Stimulated activated CD4-positive, alpha-beta T cell treated with anti-CD3 and anti-CD28 coated beads, Interleukin-2, amount 100 ng/mL, for 48 hours (primary cell): Measurements from ENCODE around the gene RALGPS1.
"Not testable (repeated sequence)": the region's sequence is repeated elsewhere in the genome, so short reads cannot be mapped to it uniquely, and the experiment has no call there.

ENCODE experiments used
- DNase-seq, 2 donors: peaks; one replicate each; pipeline ENCODE4 v3.0.0-alpha.2; 2020

Gene RALGPS1

GRCh38 chr9:126989847-126990842, 75.6 kb downstream of the RALGPS1 start:
- DNase-seq, result no peak

DNA sequence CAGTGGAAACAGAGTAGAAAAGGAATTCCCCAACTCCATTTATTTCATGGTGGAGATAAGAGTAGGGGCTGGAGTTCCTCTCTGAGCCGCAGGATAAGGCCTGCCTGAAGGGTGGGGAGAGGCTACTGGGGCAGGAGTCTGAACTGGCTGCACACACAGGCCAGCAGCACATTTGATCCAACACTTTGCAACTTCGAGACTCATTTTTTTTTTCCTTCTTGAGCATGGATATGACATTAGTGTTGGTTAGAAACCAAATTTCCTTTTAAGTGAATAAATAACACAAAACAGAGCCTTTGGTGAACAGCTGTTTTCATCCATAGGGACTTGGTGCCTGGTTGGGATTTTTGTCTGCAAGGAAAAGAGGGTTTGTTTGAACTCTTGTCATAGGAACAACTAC, 76.6 kb downstream of the RALGPS1 start:
- DNase-seq, result no peak

- DNase-seq, result no peak
Observed at GRCh38 chr9:126992427-126992826, 77.8 kb downstream of the RALGPS1 start.

- no peak for DNase-seq
Observed at GRCh38 chr9:126999315-127000068, 84.9 kb downstream of the RALGPS1 start.

DNA sequence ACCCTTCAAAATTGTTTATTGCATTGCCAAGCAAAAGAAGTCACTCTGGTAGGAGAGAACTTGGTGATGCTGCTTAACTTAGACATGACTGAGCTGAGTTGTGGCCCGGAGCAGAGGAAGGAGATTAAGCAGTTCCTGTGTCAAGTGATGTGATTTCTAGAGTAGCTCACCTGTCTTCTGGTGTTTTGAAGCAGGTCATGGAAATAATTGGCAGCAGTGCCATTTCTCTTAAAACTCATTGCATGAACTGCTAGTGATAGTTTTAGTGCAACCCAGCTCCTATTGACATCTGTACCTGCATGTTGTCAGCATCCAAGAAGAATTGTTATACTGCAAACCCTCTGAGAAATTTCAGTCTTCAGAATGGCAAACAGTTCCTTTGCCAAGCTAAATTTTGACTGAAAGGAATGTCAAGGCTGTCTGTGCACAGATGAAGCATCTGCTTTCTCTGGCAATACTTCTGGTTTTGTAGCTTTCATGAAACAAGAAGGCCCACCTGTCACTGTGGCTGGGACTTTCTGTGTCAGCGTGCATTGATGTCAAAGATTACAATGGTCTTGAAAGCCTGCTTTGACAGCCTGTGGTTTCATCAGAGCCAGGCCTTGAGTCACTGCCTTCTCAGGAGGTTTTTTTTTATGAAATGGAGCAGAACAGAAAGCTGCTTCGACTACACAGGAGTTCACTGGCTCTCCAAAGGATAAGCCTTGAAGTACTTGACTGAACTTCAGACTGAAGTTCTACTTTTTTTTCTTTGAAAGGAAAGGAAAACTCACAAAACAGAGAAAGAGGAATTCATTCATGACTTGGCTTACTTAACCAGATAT, 90.6 kb downstream of the RALGPS1 start:
- peak; percentile 52 to 56 for DNase-seq

GRCh38 chr9:127005770-127006314, 91.3 kb downstream of the RALGPS1 start:
- DNase-seq, result no peak

DNA sequence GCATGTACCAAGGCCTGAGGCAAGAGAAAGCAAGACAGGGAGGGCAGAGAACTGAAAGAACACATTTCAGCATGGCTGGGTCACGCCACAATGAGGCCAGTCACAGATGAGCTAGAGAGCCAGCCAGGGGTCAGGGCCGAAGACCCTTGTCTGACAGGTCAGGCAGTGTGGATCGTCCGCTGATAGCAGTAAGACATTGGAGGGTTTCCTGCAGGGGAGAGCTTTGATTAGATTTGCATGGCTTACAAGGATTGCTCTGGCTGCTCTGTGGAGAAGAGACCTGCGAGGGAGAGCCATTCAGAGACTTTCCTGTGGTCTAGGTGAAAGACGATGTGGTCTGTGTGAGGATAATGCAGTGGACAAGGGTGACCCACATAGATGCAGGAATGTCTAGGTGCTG, 93.1 kb downstream of the RALGPS1 start:
- no peak for DNase-seq

GRCh38 chr9:127008076-127008475, 93.5 kb downstream of the RALGPS1 start:
- no peak for DNase-seq

GRCh38 chr9:127011772-127012171, 97.2 kb downstream of the RALGPS1 start:
- DNase-seq, result no peak

DNA sequence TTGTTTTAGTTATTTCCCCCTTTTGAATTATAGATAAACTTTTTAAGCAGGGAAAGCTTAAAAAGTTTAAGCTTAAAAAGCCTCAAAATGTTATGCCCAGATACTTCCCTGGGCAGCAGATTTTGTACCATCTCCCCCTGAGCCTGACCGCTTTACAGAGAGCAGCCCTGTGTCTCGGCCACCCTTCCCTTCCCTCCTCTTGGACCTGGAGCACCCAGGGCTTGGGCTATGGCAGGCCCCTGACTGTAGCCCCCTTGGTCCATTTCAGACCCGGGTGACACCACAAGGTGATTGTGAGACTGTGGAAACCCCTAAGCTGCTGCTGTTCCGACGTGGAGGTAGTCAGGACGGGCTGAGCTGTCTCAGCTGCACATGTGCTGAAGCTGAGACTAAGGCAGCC, 97.7 kb downstream of the RALGPS1 start:
- no peak for DNase-seq

DNA sequence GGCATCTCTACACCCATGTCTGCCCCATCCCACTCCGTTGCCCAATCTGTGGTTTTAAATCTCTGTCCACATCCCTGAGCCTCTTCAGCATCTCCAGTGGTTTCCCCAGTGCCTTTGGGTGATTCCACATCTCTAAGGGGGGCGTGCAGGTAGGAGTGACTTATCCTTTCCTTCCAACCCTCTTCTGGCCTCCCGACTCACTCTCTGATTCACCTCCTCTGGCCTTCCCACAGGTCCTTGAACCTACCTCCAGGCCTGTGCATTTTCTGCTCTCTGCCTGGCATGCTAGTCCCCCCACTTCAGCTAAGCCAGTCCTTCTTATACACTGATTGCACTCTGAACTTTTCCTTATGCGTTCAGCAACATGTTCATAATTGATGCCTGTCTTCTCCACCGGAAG, 99.0 kb downstream of the RALGPS1 start:
- DNase-seq, result no peak

- no peak for DNase-seq
Observed at GRCh38 chr9:127014216-127014909, 99.8 kb downstream of the RALGPS1 start.

- no peak for DNase-seq
Observed at GRCh38 chr9:127014910-127015540, 100.4 kb downstream of the RALGPS1 start.

GRCh38 chr9:127015921-127016512, 101.4 kb downstream of the RALGPS1 start:
- DNase-seq, result no peak

- not testable (repeated sequence) for DNase-seq
Observed at GRCh38 chr9:127017979-127018378, 103.4 kb downstream of the RALGPS1 start.

DNA sequence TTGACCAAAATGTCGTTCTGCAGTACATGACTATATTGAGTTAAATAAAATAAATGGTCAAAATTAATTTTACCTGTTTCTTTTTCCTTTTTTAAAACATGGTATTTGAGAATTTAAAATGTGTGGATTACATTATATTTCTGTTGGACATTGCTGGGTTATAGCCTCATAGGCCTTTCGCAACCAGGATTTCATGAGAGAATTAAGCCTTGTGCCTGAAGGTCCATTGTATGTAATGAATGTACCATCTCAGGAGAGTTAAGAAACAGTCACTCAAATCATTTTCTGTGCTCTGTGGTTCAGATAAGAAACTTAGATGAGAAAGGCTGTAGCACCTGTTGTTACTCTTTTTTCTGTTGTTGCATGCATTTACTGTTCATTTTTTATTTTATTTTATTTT, 104.4 kb downstream of the RALGPS1 start:
- DNase-seq, result no peak

GRCh38 chr9:127020036-127020801, 105.6 kb downstream of the RALGPS1 start:
- DNase-seq, result no peak

DNA sequence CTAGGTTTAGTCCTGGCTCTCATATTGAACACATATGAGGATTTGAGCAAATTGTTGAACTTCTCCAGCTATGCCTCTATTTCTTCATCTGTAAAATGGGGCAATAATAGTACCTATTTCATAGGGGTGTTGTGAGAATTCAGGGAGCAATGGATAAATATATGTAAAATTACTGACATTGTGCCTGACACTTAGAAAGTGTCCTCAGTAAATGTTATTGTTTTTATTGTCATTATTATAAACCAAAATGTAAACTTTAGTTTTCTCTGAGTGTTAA, 106.2 kb downstream of the RALGPS1 start:
- DNase-seq, result no peak

DNA sequence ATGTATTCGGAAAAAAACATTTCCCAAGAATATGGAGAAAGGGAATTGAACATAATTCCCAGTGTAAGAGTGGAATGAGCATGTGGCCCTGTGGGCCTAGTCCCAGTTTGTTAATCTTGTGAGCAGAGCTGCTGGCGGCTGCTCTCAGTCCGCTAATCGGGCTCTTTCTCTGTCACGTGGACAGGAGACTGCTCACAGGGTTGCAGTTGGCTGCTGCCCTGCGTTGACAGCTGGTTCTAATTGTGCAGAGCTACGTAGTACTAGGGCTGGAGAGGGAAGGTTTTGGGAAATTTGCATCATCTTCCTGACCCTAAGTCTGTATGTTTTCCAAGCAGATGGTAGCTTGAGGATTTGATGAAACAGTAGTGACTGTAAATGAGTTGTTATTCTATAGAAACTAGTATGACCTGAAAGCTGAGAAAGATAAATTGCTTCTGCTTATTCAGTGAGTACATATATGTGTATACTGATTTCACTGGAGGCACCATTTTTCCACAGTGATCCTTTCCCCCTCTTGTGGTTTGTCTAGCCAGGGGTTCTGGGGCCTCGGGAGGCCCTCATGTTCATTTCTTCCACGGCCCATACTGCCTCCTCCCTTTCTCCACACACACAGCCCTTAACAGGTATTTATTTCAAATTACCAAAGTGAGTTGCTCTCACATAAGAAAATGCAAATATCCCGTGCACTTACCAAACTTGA, 107.2 kb downstream of the RALGPS1 start:
- DNase-seq, result no peak
